ENCODE data around the gene CPN2.

The CPN2 gene

DNA sequence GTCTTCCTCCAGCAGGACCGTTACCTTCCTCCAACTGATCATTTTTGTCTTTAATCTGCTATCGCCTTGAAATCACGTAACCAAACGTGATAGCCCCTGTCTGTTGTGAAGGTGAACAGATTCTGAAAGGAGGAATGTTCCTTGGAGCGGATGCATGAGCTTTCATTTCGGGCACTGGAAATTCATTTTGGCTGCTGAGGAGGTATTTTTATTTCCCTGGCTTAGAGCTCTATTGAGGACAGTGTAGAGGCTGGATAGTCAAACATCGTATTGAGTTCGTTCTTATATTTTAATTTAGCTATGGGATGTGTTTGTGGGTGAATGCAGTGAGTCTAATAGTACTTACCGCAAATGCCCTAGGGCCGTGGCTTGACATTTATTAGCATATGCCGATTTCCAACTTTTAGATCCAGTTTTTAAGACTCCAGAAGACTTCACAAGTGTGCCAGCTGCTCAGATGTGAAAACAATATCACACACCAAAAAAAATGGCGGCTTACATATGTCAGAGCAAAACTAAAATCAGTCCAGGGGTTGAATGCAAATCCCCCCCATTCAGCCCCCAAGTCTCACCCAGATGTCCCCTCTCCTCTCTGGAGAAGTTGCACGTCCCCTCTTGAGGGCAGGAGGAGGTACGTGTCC lies 22.1 kb downstream of the CPN2 start:
- DNase-seq (ENCODE audit: low spot score) = no peak
- no peaks in the 10 kb centered on the region for H3K9me3 ChIP-seq (ENCODE audit: severe bottlenecking)
- no peak overlapping the region for H3K4me3 ChIP-seq (ENCODE audit: severe bottlenecking)
- ATAC-seq (ENCODE audit: low read depth) = no peak
- H3K4me1 ChIP-seq (ENCODE audit: insufficient read depth, poor library complexity, severe bottlenecking) = peaks cover 35% of the 10 kb centered on the region
- H3K36me3 ChIP-seq (ENCODE audit: low read depth) = no peaks in the 10 kb centered on the region
- peak overlapping the region; percentile 28 for H3K27ac ChIP-seq (ENCODE audit: poor library complexity, severe bottlenecking)
- TF ChIP-seq, protein P1, sequence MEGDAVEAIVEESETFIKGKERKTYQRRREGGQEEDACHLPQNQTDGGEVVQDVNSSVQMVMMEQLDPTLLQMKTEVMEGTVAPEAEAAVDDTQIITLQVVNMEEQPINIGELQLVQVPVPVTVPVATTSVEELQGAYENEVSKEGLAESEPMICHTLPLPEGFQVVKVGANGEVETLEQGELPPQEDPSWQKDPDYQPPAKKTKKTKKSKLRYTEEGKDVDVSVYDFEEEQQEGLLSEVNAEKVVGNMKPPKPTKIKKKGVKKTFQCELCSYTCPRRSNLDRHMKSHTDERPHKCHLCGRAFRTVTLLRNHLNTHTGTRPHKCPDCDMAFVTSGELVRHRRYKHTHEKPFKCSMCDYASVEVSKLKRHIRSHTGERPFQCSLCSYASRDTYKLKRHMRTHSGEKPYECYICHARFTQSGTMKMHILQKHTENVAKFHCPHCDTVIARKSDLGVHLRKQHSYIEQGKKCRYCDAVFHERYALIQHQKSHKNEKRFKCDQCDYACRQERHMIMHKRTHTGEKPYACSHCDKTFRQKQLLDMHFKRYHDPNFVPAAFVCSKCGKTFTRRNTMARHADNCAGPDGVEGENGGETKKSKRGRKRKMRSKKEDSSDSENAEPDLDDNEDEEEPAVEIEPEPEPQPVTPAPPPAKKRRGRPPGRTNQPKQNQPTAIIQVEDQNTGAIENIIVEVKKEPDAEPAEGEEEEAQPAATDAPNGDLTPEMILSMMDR (IDR thresholded peaks at IDR 0.05; ENCODE audit: poor library complexity, severe bottlenecking) = no peak
- H3K27me3 ChIP-seq (ENCODE audit: insufficient read depth, poor library complexity, severe bottlenecking) = no peaks in the 10 kb centered on the region

DNA sequence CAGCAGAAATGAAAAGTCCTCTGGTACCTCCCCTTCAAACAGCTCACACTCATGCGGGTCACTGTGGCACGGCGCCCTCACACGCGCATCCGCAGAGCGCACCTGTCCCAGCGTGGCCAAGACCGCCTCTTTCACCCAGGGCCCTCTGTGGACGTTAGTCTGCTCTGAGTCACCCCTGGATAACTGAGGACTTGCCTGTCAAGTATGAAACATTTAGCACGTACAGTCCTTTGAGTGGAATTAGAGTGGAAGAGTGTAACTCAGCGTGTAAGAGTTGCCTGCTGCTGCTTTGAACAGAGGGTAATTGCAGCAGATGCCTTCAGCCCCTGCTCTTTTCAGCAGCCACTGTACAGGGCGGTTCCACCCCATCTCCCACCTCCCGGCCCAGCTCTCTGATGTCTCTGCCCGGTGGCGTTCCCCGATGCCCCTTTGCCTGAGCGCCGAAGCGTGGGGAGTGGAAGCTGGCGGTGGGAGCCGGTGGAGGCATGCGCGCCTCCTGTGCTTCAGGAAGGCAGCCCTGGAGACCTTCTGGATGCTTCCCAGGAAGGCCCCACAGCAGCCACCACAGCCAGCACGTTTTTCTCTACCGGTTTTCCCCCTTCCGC lies 23.0 kb downstream of the CPN2 start:
- no peaks in the 10 kb centered on the region for H3K9me3 ChIP-seq (ENCODE audit: severe bottlenecking)
- ATAC-seq (ENCODE audit: low read depth) (peak; percentile 61), DNase-seq (ENCODE audit: low spot score) (no peak)
- TF ChIP-seq, protein P1 (IDR thresholded peaks at IDR 0.05; ENCODE audit: poor library complexity, severe bottlenecking) = no peak
- H3K27me3 ChIP-seq (ENCODE audit: insufficient read depth, poor library complexity, severe bottlenecking) = no peaks in the 10 kb centered on the region
- H3K27ac ChIP-seq (ENCODE audit: poor library complexity, severe bottlenecking) = peak overlapping the region; percentile 28
- no peak overlapping the region for H3K4me3 ChIP-seq (ENCODE audit: severe bottlenecking)
- H3K36me3 ChIP-seq (ENCODE audit: low read depth) = no peaks in the 10 kb centered on the region
- peaks cover 33% of the 10 kb centered on the region for H3K4me1 ChIP-seq (ENCODE audit: insufficient read depth, poor library complexity, severe bottlenecking)

DNA sequence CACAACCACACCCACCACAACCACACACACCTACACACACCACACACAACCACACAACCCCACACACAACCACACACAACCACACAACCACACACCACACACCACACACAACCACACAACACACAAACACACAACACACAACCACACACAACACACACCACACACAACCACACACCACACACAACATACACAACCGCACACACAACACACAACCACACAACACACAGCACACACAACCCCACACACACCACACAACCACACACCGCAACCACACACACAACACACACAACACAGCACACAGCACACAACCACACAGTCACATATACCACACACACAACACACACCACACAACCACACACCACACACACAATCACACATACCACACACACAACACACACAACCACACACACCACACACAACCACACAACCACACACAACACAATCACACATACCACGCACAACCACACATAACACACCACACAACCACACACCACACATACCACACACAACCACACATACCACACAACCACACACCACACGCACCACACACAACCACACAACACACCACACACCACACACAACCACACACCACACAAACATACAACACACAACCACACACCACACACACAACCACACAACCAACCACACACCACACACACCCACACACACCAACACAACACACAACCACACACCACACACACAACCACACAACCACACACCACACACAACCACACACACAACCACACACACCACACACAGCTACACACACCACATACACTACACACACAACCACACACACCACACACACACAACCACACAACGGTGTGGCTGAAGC lies 23.7 kb downstream of the CPN2 start:
- TF ChIP-seq, protein P1 (IDR thresholded peaks at IDR 0.05; ENCODE audit: poor library complexity, severe bottlenecking) = no peak
- peak overlapping the region; percentile 28 for H3K27ac ChIP-seq (ENCODE audit: poor library complexity, severe bottlenecking)
- no peaks in the 10 kb centered on the region for H3K9me3 ChIP-seq (ENCODE audit: severe bottlenecking)
- DNase-seq (ENCODE audit: low spot score) = no peak
- no peak overlapping the region for H3K4me3 ChIP-seq (ENCODE audit: severe bottlenecking)
- H3K36me3 ChIP-seq (ENCODE audit: low read depth) = no peaks in the 10 kb centered on the region
- no peaks in the 10 kb centered on the region for H3K27me3 ChIP-seq (ENCODE audit: insufficient read depth, poor library complexity, severe bottlenecking)
- ATAC-seq (ENCODE audit: low read depth) = no peak
- H3K4me1 ChIP-seq (ENCODE audit: insufficient read depth, poor library complexity, severe bottlenecking) = peaks cover 30% of the 10 kb centered on the region

DNA sequence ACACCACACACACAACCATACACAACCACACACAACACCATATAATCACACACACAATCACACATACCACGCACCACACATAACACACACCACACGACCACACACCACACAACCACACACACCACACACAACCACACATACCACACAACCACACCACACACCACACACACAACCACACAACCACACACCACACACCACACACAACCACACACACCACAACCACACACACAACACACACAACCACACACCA lies 24.2 kb downstream of the CPN2 start:
- Histone ChIP-seq H3K4me1 (ENCODE audit: insufficient read depth, poor library complexity, severe bottlenecking) (peaks cover 30% of the 10 kb centered on the region), H3K36me3 (ENCODE audit: low read depth) (no peaks in the 10 kb centered on the region), H3K27ac (ENCODE audit: poor library complexity, severe bottlenecking) (peak overlapping the region; percentile 28), H3K9me3 (ENCODE audit: severe bottlenecking) (no peaks in the 10 kb centered on the region), H3K27me3 (ENCODE audit: insufficient read depth, poor library complexity, severe bottlenecking) (no peaks in the 10 kb centered on the region), H3K4me3 (ENCODE audit: severe bottlenecking) (no peak overlapping the region)
- TF ChIP-seq, protein P1 (IDR thresholded peaks at IDR 0.05; ENCODE audit: poor library complexity, severe bottlenecking) = no peak
- DNase-seq (ENCODE audit: low spot score) = peak; percentile 34
- ATAC-seq (ENCODE audit: low read depth) = no peak

Measured in RWPE2 (cell line).